ENCODE results near the gene HSPH1.
"Not testable (repeated sequence)": the region's sequence is repeated elsewhere in the genome, so short reads cannot be mapped to it uniquely, and the experiment has no call there.

Gene HSPH1

DNA sequence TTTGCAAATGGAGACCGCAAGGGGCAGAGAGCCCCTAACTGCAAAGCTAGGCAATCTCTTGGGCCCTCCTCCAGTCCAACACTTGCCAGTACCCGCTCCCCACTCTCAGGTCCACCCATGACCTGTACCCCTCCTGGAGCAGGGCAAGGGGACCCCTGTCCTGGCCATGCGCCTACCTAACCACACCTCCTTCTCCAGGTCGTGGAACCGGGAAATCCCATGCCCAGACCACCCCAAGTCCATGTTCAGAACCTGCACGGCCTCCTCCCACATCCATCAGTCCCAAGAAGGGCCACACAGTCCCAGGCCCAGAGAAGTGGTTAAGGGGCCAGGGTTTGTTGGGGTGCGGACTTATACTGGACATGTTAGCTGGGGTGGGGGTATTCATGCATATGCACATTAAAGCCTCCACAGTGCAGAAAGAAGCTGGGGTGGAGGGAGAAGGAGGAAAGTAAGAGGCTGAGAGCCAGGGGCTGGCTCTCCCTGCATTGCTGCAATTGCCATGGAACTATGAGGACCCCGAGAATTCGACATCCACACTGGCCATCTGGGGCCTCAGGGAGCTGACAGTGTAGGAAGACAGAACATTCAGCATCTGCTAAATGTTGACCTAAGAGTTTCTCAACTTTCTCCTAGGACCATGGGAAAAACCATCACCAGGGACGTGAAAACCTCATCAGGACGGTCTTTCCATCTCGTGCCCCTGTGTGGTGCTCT lies 39.0 kb downstream of the HSPH1 start:
- DNase-seq: no peak

GRCh38 chr13:31122143-31122542 lies 39.6 kb downstream of the HSPH1 start:
- no peak for DNase-seq

DNA sequence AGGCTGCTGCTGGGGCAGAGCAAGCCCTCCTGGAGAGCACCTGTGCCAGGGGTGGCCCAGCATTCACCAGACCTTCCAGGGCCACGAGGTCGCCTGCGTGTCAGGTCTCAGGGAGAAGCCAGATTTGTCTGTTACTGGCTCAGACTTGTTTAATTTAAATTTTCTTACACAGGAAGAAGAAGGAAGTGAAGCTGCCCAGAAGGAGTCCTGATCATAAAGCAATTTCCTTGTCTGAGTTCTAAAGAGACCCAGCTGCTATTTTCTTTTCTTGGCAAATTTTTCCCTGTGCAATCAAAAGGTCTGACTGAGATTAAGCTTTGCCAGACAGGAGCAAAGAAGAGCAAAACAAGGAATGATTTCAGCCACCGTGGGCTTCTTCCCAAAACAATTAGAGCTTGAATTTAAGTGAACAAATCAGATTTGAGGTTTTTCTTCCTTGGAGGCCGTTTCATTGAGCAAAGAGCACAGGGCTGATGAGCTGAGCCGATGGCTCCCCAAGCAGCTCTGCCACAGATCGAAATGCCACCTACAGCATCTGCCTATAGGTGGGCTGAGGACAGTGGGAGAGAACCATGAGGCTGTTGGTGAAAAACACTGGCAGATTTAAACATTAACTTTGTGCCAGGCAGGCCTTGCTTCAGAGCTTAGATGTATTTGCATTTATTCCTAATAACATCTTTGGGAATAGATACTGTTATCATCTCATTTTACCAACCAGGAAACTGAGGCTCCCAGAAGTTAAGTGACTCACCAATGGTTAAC lies 40.1 kb downstream of the HSPH1 start:
- DNase-seq: no peak

GRCh38 chr13:31119966-31120700 lies 41.6 kb downstream of the HSPH1 start:
- DNase-seq: no peak

- DNase-seq: no peak
Measured at GRCh38 chr13:31119526-31119925, 42.2 kb downstream of the HSPH1 start.

- DNase-seq: no peak
Measured at GRCh38 chr13:31116224-31116623, 45.5 kb downstream of the HSPH1 start.

- no peak for DNase-seq
Measured at GRCh38 chr13:31115616-31116015, 46.1 kb downstream of the HSPH1 start.

DNA sequence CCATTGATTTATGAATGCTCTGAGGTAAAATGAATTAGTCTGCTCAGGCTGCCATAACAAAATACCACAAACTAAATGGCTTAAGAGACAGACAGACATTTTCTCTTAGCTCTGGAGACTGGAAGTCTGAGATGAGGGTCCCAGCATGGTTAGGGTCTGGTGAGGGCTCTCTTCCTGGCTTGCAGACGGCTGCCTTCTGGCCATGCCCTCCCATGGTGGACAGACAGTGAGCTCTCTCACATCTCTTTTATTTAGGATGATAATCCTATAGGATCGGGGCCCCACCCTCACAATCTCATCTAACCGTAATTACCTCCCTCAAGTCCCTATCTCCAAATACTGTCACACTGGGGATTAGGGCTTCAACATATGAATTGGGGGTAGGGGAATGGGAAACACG lies 47.1 kb downstream of the HSPH1 start:
- DNase-seq: no peak

- DNase-seq: no peak
Measured at GRCh38 chr13:31111136-31111535, 50.6 kb downstream of the HSPH1 start.

- no peak for DNase-seq
Measured at GRCh38 chr13:31110617-31111016, 51.1 kb downstream of the HSPH1 start.

- DNase-seq: no peak
Measured at GRCh38 chr13:31110169-31110568, 51.5 kb downstream of the HSPH1 start.

GRCh38 chr13:31107109-31107508 lies 54.6 kb downstream of the HSPH1 start:
- DNase-seq: no peak

GRCh38 chr13:31105856-31106255 lies 55.8 kb downstream of the HSPH1 start:
- DNase-seq: no peak

- DNase-seq: no peak
Measured at GRCh38 chr13:31105020-31105795, 56.5 kb downstream of the HSPH1 start.

GRCh38 chr13:31102905-31103304 lies 58.8 kb downstream of the HSPH1 start:
- no peak for DNase-seq

GRCh38 chr13:31101472-31102170 lies 60.1 kb downstream of the HSPH1 start:
- DNase-seq: no peak

DNA sequence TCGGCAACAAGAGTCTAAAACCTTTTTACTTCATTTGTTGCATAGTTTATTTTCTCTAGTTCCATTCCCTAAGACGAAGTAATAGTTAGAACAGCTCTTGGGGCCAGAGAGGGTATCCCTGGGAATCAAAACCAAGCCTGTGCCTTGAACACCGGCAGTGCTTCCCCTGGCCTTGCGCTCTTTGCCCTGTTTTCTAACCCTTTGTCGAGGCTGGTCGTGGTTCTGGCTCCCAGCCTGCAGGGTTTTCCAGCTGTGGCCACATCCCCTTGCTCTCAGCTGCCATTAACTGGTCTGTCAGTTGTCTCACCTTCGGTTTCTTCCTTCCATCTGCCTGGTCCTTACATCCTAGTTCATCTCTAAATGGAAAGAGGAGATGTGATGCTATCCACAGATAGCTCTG lies 61.0 kb downstream of the HSPH1 start:
- no peak for DNase-seq

DNA sequence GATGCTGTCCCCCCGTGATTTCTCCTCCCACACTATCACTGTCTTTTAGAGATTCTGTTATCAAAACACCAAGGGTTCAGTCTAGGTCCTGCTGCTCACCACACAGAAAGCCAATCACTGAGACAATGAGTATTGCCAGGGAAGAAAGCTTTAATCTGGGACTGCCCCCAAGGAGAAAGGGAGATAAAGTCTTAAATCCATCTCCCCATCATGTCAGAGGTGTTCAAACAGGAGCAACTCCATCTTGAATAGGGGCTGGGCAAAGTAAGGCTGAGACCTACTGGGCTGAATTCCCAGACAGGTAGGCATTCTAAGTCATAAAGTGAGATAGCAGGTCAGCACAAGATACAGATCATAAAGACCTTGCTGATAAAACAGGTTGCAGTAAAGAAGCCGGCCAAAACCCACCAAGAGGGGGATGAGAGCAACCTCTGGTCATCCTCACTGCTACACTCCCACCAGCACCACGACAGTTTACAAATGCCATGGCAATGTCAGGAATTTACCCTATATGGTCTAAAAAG lies 63.7 kb downstream of the HSPH1 start:
- DNase-seq: not testable (repeated sequence)

- no peak for DNase-seq
Measured at GRCh38 chr13:31096654-31097302, 64.9 kb downstream of the HSPH1 start.

DNA sequence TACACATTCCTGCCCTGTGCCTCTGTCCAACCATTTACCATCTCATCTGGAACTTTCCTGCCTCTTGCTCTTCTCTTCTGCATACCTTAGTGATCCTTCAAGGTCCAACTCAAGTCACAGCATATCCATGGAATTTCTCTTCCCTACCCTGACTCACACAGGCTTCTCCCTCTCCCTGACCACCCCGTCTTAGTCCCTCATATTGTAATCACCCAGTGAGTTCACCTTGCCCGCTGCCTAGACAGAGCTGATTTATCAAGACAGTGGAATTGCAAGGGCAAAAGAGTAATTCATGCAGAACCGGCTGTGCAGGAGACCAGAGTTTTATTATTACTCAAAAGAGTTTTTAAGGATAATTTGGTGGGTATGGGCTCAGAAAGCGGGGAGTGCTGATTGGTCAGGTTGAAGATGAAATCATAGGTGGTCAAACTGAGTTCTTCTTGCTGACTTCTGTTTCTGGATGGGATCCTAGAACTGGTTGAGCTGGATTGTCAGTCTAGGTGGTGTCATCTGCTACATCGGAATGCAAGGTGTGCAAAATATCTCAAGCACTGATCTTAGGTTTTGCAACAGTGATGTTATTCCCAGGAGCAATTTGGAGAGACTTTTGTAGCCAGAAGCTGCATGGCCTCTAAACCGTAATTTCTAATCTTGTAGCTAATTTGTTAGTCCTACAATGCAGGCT lies 67.2 kb downstream of the HSPH1 start:
- DNase-seq: no peak
